GM10266 (cell line): Measurements from ENCODE around the gene CCL24.
"Not testable (repeated sequence)": the region's sequence is repeated elsewhere in the genome, so short reads cannot be mapped to it uniquely, and the experiment has no call there.

ENCODE experiments used
- DNase-seq: peaks from one replicate; pipeline ENCODE4 v3.0.0; 2012; ENCODE audit errors: extremely low spot score
- CTCF ChIP-seq: IDR thresholded peaks from 2 replicates; pipeline ENCODE4 v1.5.1; 2012; ENCODE audit warnings: mild to moderate bottlenecking, low read depth; ENCODE audit not compliant: control insufficient read depth, insufficient read depth; ENCODE audit errors: missing control alignments

CCL24 gene

GRCh38 chr7:75795831-75796285 lies 17.7 kb downstream of the CCL24 start:
- no peak for DNase-seq
- no peak for TF ChIP-seq CTCF

- TF ChIP-seq CTCF, result no peak
- DNase-seq, result no peak
Measured at GRCh38 chr7:75793676-75794075, 19.9 kb downstream of the CCL24 start.

GRCh38 chr7:75792567-75792966 lies 21.0 kb downstream of the CCL24 start:
- not testable (repeated sequence) for DNase-seq

DNA sequence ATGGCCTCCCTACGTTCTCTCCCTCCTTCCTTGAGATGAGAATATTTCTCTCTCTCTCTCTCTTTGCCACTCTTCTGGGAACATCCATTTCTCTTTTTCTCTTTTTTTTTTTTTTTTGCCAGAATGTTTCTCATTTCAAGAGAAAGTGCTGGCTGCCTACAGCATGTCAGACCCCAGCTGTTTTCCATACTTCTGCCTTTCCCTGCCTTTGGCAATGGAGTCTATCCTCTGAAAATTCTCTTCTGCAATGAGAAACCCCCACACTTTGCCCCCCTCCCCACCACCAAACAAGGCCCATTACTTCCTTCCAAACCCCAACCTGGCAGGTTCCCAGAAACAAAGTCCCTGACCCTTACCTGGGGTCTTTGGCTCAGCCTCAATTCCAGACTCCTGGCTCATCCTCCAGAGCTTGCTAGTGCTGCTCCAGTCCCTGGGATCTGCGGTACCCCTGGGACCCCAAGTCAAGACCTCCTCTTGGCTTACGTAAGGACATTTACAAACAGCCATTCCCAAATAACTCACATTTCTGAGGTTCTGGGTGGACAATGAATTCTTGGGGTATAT lies 24.2 kb downstream of the CCL24 start:
- TF ChIP-seq CTCF, result no peak
- DNase-seq, result no peak

GRCh38 chr7:75788154-75788847 lies 25.3 kb downstream of the CCL24 start:
- not testable (repeated sequence) for DNase-seq

GRCh38 chr7:75783058-75783457 lies 30.5 kb downstream of the CCL24 start:
- not testable (repeated sequence) for DNase-seq

- DNase-seq, result not testable (repeated sequence)
Measured at GRCh38 chr7:75780647-75781273, 32.8 kb downstream of the CCL24 start.

GRCh38 chr7:75779516-75779915 lies 34.1 kb downstream of the CCL24 start:
- not testable (repeated sequence) for DNase-seq

DNA sequence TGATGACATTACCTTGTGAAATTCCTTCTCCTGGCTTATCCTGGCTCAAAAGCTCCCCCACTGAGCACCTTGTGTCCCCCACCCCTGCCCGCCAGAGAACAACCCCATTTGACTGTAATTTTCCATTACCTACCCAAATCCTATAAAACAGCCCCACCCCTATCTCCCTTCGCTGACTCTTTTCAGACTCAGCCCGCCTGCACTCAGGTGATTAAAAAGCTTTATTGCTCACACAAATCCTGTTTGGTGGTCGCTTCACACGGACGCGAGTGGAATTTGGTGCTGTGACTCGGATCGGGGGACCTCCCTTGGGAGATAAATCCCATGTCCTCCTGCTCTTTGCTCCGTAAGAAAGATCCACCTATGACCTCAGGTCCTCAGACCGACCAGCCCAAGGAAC lies 34.6 kb downstream of the CCL24 start:
- not testable (repeated sequence) for DNase-seq

- peak; percentile 17 for DNase-seq
- TF ChIP-seq CTCF, result no peak
Measured at GRCh38 chr7:75776295-75776971, 37.2 kb downstream of the CCL24 start.

DNA sequence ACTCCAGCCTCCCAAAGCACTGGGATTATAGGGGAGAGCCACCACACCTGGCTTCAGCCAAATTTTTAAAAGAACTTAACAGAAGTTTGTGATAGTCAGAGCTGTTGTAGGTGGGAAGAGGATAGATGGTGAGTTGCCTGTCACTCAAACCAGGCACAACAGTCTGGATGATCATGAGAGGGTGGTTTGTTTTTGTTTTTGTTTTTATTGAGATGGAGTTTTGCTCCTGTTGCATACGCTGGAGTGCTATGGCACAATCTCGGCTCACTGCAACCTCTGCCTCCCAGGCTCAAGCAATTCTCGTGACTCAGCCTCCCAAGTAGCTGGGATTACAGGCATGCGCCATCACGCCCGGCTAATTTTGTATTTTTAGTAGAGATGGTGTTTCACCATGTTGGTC lies 39.6 kb downstream of the CCL24 start:
- DNase-seq, result not testable (repeated sequence)
